Gastrocnemius medialis (tissue), 4 donors: ENCODE data around the gene TBCK. TPM values are rescaled to one million over a fixed set of nuclear protein-coding genes. Genes with fewer than 3 reads are reported as not detected.

Experiments
- ATAC-seq, 2 donors: fragments of 150-250 bp; one replicate each; pipeline ENCODE4 v1.9.1; 2016
- DNase-seq, 2 donors: peaks; one replicate each; pipeline ENCODE4 v3.0.0-alpha.2; 2019
- H3K27ac ChIP-seq, 4 donors: fragments of 200-600 bp; sonication (generic); 1 replicate in 1 of 4; 2 replicates in 3 of 4; pipeline ENCODE4 v1.5.1; 2016 to 2018; ENCODE audit warnings: mild to moderate bottlenecking in 2 of 4, moderate library complexity in 1 of 4
- H3K27me3 ChIP-seq, 3 donors: fragments of 200-600 bp; sonication (generic) in 2 of 3; 1 replicate in 1 of 3; 2 replicates in 2 of 3; pipeline versions ENCODE4 v1.5.1 to v1.6.0; 2016 to 2019; ENCODE audit warnings: mild to moderate bottlenecking in 1 of 3, moderate library complexity in 1 of 3
- H3K36me3 ChIP-seq, 2 donors: fragments of 200-600 bp; sonication (generic) in 1 of 2; one replicate each; pipeline ENCODE4 v1.5.1; 2017 to 2018
- H3K4me1 ChIP-seq, 2 donors: fragments of 200-600 bp; sonication (generic) in 1 of 2; one replicate each; pipeline ENCODE4 v1.5.1; 2016 to 2017; ENCODE audit warnings: mild to moderate bottlenecking in 2 of 2
- H3K4me3 ChIP-seq, 4 donors: fragments of 200-600 bp; sonication (generic) in 3 of 4; 1 replicate in 1 of 4; 2 replicates in 3 of 4; pipeline ENCODE4 v1.5.1; 2016 to 2019; ENCODE audit warnings: mild to moderate bottlenecking in 2 of 4
- H3K9me3 ChIP-seq, 3 donors: fragments of 200-600 bp; sonication (generic) in 2 of 3; 1 replicate in 1 of 3; 2 replicates in 2 of 3; pipeline ENCODE4 v1.5.1; 2016 to 2019
- POLR2A ChIP-seq, 2 donors: fragments of 450-650 bp; IDR thresholded peaks; one replicate each; pipeline ENCODE4 v1.6.1; 2017; ENCODE audit warnings: antibody characterized with exemption in 2 of 2, mild to moderate bottlenecking in 2 of 2, moderate library complexity in 2 of 2
- in situ Hi-C, 4 donors: fragments of 200-750 bp; cut with MboI; loops; one replicate each; pipeline versions ENCODE4 v1.15.0 to v1.8.0; 2017; ENCODE audit warnings: low sequenced_read_pairs in 4 of 4
- intact Hi-C: fragments of 100-400 bp; cut with DNase I; formaldehyde crosslinking; loops from one replicate; pipeline ENCODE4 v1.15.1; 2023; ENCODE audit warnings: low total_unique reads
- total RNA-seq, 4 donors: library from RNA; depleted of rRNA; stranded (reverse); fragments of >200 nt; gene quantifications; one replicate each; pipeline versions ENCODE4 v1.1.0 to v1.2.3, GENCODE V29; 2016
- TF ChIP-seq, protein P1 (sequence below), 5 experiments: fragments of 450-650 bp in 3 of 5; fragments of 200-600 bp in 2 of 5; sonication (generic) in 2 of 5; IDR thresholded peaks in 4 of 5; conservative IDR thresholded peaks in 1 of 5; 1 replicate in 4 of 5; 2 replicates in 1 of 5; pipeline ENCODE4 v1.5.1; 2016 to 2019; ENCODE audit warnings: antibody characterized with exemption in 5 of 5, mild to moderate bottlenecking in 3 of 5, moderate library complexity in 3 of 5

Gene TBCK
- total RNA-seq, 4 donors from 2014 or later, result 8.1 to 17.7 (median 12.2) TPM

DNA sequence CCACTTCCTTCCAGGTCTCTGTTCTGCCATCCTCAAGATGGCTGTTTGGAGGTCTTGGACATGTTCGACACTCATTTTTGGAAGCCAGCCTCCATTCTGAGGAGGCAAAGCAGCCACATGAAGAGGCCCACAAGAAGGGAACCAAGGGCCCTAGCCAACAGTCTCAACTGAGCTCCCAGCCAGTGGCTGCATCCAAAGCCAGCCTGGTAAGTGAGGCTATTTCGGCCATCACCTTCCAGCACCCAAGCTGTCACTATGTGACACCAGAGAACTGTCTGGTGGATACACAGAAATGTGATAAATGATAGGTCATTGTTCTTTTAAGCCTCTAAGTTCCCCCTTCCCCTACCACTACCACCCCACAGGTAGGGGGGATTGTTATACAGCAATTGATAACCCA, 293.6 kb downstream of the TBCK start:
- in situ Hi-C loops, result no loop called here
- ATAC-seq (no peak), DNase-seq (no peak)
- Histone ChIP-seq H3K4me3 (no peak overlapping the region), H3K9me3 (no peaks in the 10 kb centered on the region), H3K27ac (no peak overlapping the region), H3K4me1 (no peaks in the 10 kb centered on the region), H3K27me3 (no peaks in the 10 kb centered on the region), H3K36me3 (no peaks in the 10 kb centered on the region)
- intact Hi-C loops, result no loop called here
- no peak for TF ChIP-seq POLR2A (IDR thresholded peaks at IDR 0.05)
- TF ChIP-seq, protein P1, sequence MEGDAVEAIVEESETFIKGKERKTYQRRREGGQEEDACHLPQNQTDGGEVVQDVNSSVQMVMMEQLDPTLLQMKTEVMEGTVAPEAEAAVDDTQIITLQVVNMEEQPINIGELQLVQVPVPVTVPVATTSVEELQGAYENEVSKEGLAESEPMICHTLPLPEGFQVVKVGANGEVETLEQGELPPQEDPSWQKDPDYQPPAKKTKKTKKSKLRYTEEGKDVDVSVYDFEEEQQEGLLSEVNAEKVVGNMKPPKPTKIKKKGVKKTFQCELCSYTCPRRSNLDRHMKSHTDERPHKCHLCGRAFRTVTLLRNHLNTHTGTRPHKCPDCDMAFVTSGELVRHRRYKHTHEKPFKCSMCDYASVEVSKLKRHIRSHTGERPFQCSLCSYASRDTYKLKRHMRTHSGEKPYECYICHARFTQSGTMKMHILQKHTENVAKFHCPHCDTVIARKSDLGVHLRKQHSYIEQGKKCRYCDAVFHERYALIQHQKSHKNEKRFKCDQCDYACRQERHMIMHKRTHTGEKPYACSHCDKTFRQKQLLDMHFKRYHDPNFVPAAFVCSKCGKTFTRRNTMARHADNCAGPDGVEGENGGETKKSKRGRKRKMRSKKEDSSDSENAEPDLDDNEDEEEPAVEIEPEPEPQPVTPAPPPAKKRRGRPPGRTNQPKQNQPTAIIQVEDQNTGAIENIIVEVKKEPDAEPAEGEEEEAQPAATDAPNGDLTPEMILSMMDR (IDR thresholded peaks at IDR 0.05 in 4 of 5, conservative IDR thresholded peaks at IDR 0.05 in 1 of 5), result no peak

DNA sequence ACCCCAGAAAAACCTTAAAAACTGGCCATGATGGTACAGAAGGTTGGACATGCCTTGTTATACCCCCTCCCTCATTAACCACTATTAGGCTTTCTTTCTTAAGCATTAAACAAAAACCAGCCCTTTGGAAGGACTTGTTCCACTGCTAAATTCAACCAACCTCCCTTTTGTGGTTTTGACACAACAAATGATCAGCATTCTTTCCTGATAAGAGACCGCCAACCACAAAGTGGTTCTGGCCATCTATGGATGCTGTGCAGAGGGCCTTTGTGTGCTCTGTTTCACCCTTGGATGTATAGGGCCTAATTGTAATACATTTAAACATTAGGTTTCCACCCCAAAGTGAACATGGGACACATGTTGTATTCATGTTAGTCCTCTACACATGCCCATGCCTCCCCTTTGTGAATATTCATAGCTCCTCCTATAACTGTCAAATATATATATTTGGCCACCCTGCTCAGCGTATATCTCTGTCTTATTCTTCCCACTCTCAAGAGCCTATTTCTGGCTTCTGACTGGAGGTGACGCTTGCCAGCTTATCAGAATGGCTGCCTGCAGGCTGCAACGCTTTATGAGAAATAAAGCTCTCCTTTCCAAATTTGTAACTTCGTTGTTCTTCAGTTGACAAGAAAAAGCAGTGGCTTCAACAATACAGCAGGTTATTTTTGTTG, 294.1 kb downstream of the TBCK start:
- no peaks in the 10 kb centered on the region for H3K36me3 ChIP-seq
- DNase-seq (no peak), ATAC-seq (no peak)
- H3K4me3 ChIP-seq, result no peak overlapping the region
- TF ChIP-seq POLR2A (IDR thresholded peaks at IDR 0.05), result no peak
- TF ChIP-seq, protein P1 (IDR thresholded peaks at IDR 0.05 in 4 of 5, conservative IDR thresholded peaks at IDR 0.05 in 1 of 5), result no peak
- in situ Hi-C loops, result no loop called here
- no peak overlapping the region for H3K27ac ChIP-seq
- no peaks in the 10 kb centered on the region for H3K27me3 ChIP-seq
- no peaks in the 10 kb centered on the region for H3K9me3 ChIP-seq
- intact Hi-C loops, result no loop called here
- no peaks in the 10 kb centered on the region for H3K4me1 ChIP-seq

DNA sequence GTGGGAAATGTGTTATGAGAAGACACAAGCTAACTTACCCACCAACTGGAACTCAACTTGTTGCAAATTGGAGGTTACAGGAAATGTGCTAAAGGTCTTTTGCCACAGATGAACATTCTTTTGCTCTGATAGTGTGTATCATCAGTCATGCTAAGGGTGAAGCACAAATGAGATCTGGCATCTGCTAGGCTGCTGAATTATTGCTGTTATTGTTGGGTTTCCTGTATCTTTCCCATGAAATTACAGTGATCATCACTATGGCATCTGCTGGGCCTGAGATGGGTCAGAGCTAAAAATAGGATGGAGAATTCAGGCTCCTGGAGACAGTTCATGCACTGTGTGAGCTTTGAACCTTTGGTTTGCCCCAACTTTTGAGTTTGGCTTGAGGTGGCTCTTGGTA, 296.2 kb downstream of the TBCK start:
- H3K9me3 ChIP-seq, result no peaks in the 10 kb centered on the region
- in situ Hi-C loops (no loop called here), intact Hi-C loops (no loop called here)
- DNase-seq (no peak), ATAC-seq (no peak)
- no peaks in the 10 kb centered on the region for H3K36me3 ChIP-seq
- H3K27me3 ChIP-seq, result no peaks in the 10 kb centered on the region
- no peak overlapping the region for H3K27ac ChIP-seq
- no peaks in the 10 kb centered on the region for H3K4me1 ChIP-seq
- H3K4me3 ChIP-seq, result no peak overlapping the region
- no peak for TF ChIP-seq POLR2A (IDR thresholded peaks at IDR 0.05)
- TF ChIP-seq, protein P1 (IDR thresholded peaks at IDR 0.05 in 4 of 5, conservative IDR thresholded peaks at IDR 0.05 in 1 of 5), result no peak

DNA sequence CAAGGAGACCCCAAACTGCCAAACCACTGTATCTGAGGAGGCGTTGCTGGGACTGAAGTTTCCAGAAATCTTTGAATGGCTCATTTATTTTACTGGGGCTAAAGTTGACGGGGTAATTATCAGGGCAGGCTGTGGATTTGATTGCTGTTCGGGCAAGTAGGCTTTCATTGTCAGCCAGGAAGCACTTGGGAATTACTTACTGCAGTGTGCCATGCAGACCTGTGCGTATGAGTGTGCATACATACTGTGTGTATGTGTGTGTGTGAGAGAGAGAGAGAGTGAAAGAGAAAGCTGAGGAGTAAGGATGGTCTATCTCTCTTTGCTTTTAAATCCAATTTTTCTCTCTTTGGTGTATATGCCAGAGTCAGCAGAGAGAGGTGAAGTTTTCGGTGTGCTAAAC, 298.0 kb downstream of the TBCK start:
- Histone ChIP-seq H3K9me3 (no peaks in the 10 kb centered on the region), H3K36me3 (no peaks in the 10 kb centered on the region), H3K4me1 (no peaks in the 10 kb centered on the region), H3K27me3 (no peaks in the 10 kb centered on the region), H3K4me3 (no peak overlapping the region), H3K27ac (no peak overlapping the region)
- DNase-seq (no peak), ATAC-seq (no peak)
- no peak for TF ChIP-seq POLR2A (IDR thresholded peaks at IDR 0.05)
- TF ChIP-seq, protein P1 (IDR thresholded peaks at IDR 0.05 in 4 of 5, conservative IDR thresholded peaks at IDR 0.05 in 1 of 5), result no peak
- intact Hi-C loops (no loop called here), in situ Hi-C loops (no loop called here)

DNA sequence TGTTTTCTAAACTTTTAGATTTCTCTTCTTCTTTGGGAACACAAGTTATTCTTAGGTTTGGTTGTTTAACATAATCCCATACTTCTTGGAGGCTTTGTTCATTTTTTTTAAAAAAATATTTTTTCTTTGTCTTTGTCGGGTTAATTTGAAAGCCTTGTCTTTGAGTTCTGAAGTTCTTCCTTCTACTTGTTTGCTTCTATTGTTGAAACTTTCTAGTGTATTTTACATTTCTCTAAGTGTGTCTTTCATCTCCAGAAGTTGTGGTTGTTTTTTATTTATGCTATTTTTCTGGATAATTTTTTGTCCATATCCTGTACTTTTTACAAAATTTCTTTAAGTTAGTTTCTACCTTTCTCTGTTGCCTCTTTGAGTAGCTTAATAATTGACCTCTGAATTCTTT, 304.6 kb downstream of the TBCK start:
- H3K27ac ChIP-seq, result no peak overlapping the region
- ATAC-seq (no peak), DNase-seq (no peak)
- H3K27me3 ChIP-seq, result no peaks in the 10 kb centered on the region
- no peaks in the 10 kb centered on the region for H3K36me3 ChIP-seq
- no peaks in the 10 kb centered on the region for H3K4me1 ChIP-seq
- intact Hi-C loops (no loop called here), in situ Hi-C loops (no loop called here)
- TF ChIP-seq, protein P1 (IDR thresholded peaks at IDR 0.05 in 4 of 5, conservative IDR thresholded peaks at IDR 0.05 in 1 of 5), result no peak
- TF ChIP-seq POLR2A (IDR thresholded peaks at IDR 0.05), result no peak
- peaks cover 0 to 4% (median 0%) of the 10 kb centered on the region in 3 donors for H3K9me3 ChIP-seq
- H3K4me3 ChIP-seq, result no peak overlapping the region
